ENCODE results near the gene TLE1. TPM values are rescaled to one million over a fixed set of nuclear protein-coding genes. Genes with fewer than 3 reads are reported as not detected.
"Not testable (repeated sequence)": the region's sequence is repeated elsewhere in the genome, so short reads cannot be mapped to it uniquely, and the experiment has no call there.

The TLE1 gene
- total and polyA plus RNA-seq, 5 donors = 14.8 to 18.4 (median 15.8) TPM

- ATAC-seq = no peak
- H3K27me3 ChIP-seq (ENCODE audit: control insufficient read depth, insufficient read depth) = no peaks in the 10 kb centered on the region
- H3K4me1 ChIP-seq (ENCODE audit: control insufficient read depth, insufficient read depth, low read length) = peaks cover 4% of the 10 kb centered on the region
- H3K9me3 ChIP-seq (ENCODE audit: control insufficient read depth, low read length) = no peaks in the 10 kb centered on the region
- WGBS = 57% methylated on average over 8 of the region's 8 CpGs
- no peak overlapping the region for H3K4me3 ChIP-seq (ENCODE audit: low read length)
- intact Hi-C loops (cut with DNase I) = loop anchor here in 2 of 4 donors (5.0 to 10.0 kb wide), 2 partner anchors 72 to 75 kb away; partner anchors contain the start of gene TLE1 (in 1 of the 2)
- no peak overlapping the region for H3K27ac ChIP-seq (ENCODE audit: low read length)
- no peak for DNase-seq
Observed at GRCh38 chr9:81609782-81610739, 79.3 kb downstream of the TLE1 start.

- WGBS = 85% methylated on average over 4 of the region's 4 CpGs
Observed at GRCh38 chr9:81608289-81608657, 81.1 kb downstream of the TLE1 start.

GRCh38 chr9:81607593-81608288 is 81.6 kb downstream of the TLE1 start:
- no peak overlapping the region for H3K27ac ChIP-seq (ENCODE audit: low read length)
- no peak for ATAC-seq
- no peak overlapping the region for H3K4me3 ChIP-seq (ENCODE audit: low read length)
- 69% methylated on average over 5 of the region's 5 CpGs for WGBS
- DNase-seq = no peak
- H3K4me1 ChIP-seq (ENCODE audit: control insufficient read depth, insufficient read depth, low read length) = peaks cover 4% of the 10 kb centered on the region
- H3K27me3 ChIP-seq (ENCODE audit: control insufficient read depth, insufficient read depth) = no peaks in the 10 kb centered on the region
- H3K9me3 ChIP-seq (ENCODE audit: control insufficient read depth, low read length) = no peaks in the 10 kb centered on the region
- intact Hi-C loops (cut with DNase I) = no loop called here

More at GRCh38 chr9:81608289-81608657, 81.1 kb downstream of the TLE1 start:
- ATAC-seq = no peak
- H3K27ac ChIP-seq (ENCODE audit: low read length) = no peak overlapping the region
- DNase-seq = no peak
- H3K27me3 ChIP-seq (ENCODE audit: control insufficient read depth, insufficient read depth) = no peaks in the 10 kb centered on the region
- H3K9me3 ChIP-seq (ENCODE audit: control insufficient read depth, low read length) = no peaks in the 10 kb centered on the region
- H3K4me3 ChIP-seq (ENCODE audit: low read length) = no peak overlapping the region
- intact Hi-C loops (cut with DNase I) = no loop called here
- H3K4me1 ChIP-seq (ENCODE audit: control insufficient read depth, insufficient read depth, low read length) = peaks cover 4% of the 10 kb centered on the region

GRCh38 chr9:81606261-81606660 is 83.1 kb downstream of the TLE1 start:
- intact Hi-C loops (cut with DNase I) = not testable (repeated sequence)

GRCh38 chr9:81605170-81605670 is 84.1 kb downstream of the TLE1 start:
- 94% methylated on average over 8 of the region's 8 CpGs for whole genome bisulfite sequencing
- Histone ChIP-seq H3K9me3 (ENCODE audit: control insufficient read depth, low read length) (no peaks in the 10 kb centered on the region), H3K4me1 (ENCODE audit: control insufficient read depth, insufficient read depth, low read length) (peaks cover 4% of the 10 kb centered on the region), H3K27me3 (ENCODE audit: control insufficient read depth, insufficient read depth) (no peaks in the 10 kb centered on the region), H3K27ac (ENCODE audit: low read length) (no peak overlapping the region), H3K4me3 (ENCODE audit: low read length) (no peak overlapping the region)
- no peak for ATAC-seq
- no peak for DNase-seq
- intact Hi-C loops (cut with DNase I) = no loop called here

More at GRCh38 chr9:81606261-81606660, 83.1 kb downstream of the TLE1 start:
- DNase-seq; H3K4me3 ChIP-seq (ENCODE audit: low read length); H3K27me3 ChIP-seq (ENCODE audit: control insufficient read depth, insufficient read depth); H3K9me3 ChIP-seq (ENCODE audit: control insufficient read depth, low read length); H3K4me1 ChIP-seq (ENCODE audit: control insufficient read depth, insufficient read depth, low read length); H3K27ac ChIP-seq (ENCODE audit: low read length); ATAC-seq: not testable (repeated sequence)

GRCh38 chr9:81604306-81605169 is 84.8 kb downstream of the TLE1 start:
- no peaks in the 10 kb centered on the region for H3K9me3 ChIP-seq (ENCODE audit: control insufficient read depth, low read length)
- intact Hi-C loops (cut with DNase I) = no loop called here
- no peak overlapping the region for H3K4me3 ChIP-seq (ENCODE audit: low read length)
- ATAC-seq (peak in 1 of 2 donors; percentile 38), DNase-seq (no peak)
- no peaks in the 10 kb centered on the region for H3K4me1 ChIP-seq (ENCODE audit: control insufficient read depth, insufficient read depth, low read length)
- H3K27me3 ChIP-seq (ENCODE audit: control insufficient read depth, insufficient read depth) = no peaks in the 10 kb centered on the region
- no peak overlapping the region for H3K27ac ChIP-seq (ENCODE audit: low read length)
- 90% methylated on average over 12 of the region's 12 CpGs for WGBS

- Histone ChIP-seq H3K9me3 (ENCODE audit: control insufficient read depth, low read length) (no peaks in the 10 kb centered on the region), H3K4me1 (ENCODE audit: control insufficient read depth, insufficient read depth, low read length) (peaks cover 1% of the 10 kb centered on the region), H3K27ac (ENCODE audit: low read length) (no peak overlapping the region), H3K27me3 (ENCODE audit: control insufficient read depth, insufficient read depth) (no peaks in the 10 kb centered on the region), H3K4me3 (ENCODE audit: low read length) (no peak overlapping the region)
- ATAC-seq (no peak), DNase-seq (no peak)
- intact Hi-C loops (cut with DNase I) = no loop called here
- WGBS = 92% methylated on average over 6 of the region's 6 CpGs
Observed at GRCh38 chr9:81602887-81603680, 86.3 kb downstream of the TLE1 start.

- H3K4me1 ChIP-seq (ENCODE audit: control insufficient read depth, insufficient read depth, low read length) = peaks cover 13% of the 10 kb centered on the region
- no peak overlapping the region for H3K4me3 ChIP-seq (ENCODE audit: low read length)
- H3K9me3 ChIP-seq (ENCODE audit: control insufficient read depth, low read length) = no peaks in the 10 kb centered on the region
- WGBS = 75% methylated on average over 15 of the region's 15 CpGs
- H3K27ac ChIP-seq (ENCODE audit: low read length) = peak overlapping the region; percentile 36
- intact Hi-C loops (cut with DNase I) = no loop called here
- ATAC-seq (no peak), DNase-seq (no peak)
- no peaks in the 10 kb centered on the region for H3K27me3 ChIP-seq (ENCODE audit: control insufficient read depth, insufficient read depth)
Observed at GRCh38 chr9:81601639-81602623, 87.4 kb downstream of the TLE1 start.

- Histone ChIP-seq H3K4me1 (ENCODE audit: control insufficient read depth, insufficient read depth, low read length) (peaks cover 20% of the 10 kb centered on the region), H3K27me3 (ENCODE audit: control insufficient read depth, insufficient read depth) (no peaks in the 10 kb centered on the region), H3K4me3 (ENCODE audit: low read length) (no peak overlapping the region), H3K9me3 (ENCODE audit: control insufficient read depth, low read length) (no peaks in the 10 kb centered on the region), H3K27ac (ENCODE audit: low read length) (no peak overlapping the region)
- intact Hi-C loops (cut with DNase I) = no loop called here
- DNase-seq = no peak
- 89% methylated on average over 4 of the region's 4 CpGs for WGBS
- ATAC-seq = no peak
Observed at GRCh38 chr9:81600631-81601030, 88.7 kb downstream of the TLE1 start.
